ENCODE measurements around the gene SPOCK2. TPM values are rescaled to one million over a fixed set of nuclear protein-coding genes. Genes with fewer than 3 reads are reported as not detected.

SPOCK2 gene
- total RNA-seq, 1 donor: 0.36 TPM

DNA sequence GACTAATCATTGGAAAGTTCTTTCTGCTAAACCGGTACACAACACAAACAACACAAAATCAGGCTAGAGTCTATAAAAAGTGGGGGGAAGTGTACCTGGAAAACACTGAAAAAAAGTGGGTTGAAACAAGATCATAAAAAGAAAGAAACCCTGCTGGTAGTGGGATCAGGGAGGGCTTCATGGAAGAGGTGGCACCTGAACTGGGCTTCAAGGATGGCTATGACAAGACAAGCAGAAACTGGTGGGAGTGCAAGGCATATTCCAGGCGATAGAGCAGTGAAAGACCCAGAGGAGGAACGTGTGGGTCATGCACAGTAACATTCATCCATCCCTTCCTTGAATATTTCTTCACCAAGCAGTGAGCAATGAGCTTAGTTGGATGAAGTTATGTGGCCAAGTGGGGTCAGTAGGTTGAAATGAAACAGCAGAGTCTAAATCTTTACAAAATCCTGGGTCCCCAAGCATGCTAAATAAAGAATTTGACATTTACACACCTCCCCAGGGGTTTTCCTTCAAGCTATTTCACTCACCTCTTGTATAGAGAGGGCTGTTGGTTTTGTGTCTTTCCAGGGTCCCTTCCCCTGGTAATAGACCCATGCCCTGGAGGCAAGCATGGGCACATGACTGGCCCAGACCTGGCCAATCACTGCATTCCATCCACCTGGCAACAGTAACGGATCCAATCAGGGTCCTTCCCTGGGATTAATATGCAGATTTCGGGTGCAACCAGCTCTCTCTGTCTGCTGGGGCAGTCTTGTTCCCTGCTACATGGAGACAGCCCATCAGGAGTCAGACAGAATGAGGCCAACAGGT, 38.2 kb downstream of the SPOCK2 start:
- no peak overlapping the region for H3K4me3 ChIP-seq (ENCODE audit: insufficient read depth, low read length)
- no peak for DNase-seq (ENCODE audit: insufficient read length, low spot score, missing footprints)
- no peaks in the 10 kb centered on the region for H3K9me3 ChIP-seq (ENCODE audit: low read depth, low read length)
- H3K27ac ChIP-seq (ENCODE audit: low read depth, low read length): no peak overlapping the region
- TF ChIP-seq, protein P1, sequence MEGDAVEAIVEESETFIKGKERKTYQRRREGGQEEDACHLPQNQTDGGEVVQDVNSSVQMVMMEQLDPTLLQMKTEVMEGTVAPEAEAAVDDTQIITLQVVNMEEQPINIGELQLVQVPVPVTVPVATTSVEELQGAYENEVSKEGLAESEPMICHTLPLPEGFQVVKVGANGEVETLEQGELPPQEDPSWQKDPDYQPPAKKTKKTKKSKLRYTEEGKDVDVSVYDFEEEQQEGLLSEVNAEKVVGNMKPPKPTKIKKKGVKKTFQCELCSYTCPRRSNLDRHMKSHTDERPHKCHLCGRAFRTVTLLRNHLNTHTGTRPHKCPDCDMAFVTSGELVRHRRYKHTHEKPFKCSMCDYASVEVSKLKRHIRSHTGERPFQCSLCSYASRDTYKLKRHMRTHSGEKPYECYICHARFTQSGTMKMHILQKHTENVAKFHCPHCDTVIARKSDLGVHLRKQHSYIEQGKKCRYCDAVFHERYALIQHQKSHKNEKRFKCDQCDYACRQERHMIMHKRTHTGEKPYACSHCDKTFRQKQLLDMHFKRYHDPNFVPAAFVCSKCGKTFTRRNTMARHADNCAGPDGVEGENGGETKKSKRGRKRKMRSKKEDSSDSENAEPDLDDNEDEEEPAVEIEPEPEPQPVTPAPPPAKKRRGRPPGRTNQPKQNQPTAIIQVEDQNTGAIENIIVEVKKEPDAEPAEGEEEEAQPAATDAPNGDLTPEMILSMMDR (IDR thresholded peaks at IDR 0.05; ENCODE audit: extremely low read depth, low read depth, low read length): no peak
- H3K4me1 ChIP-seq (ENCODE audit: insufficient read depth, low read length): no peaks in the 10 kb centered on the region
- H3K4me2 ChIP-seq (ENCODE audit: insufficient read depth, low read length): no peak overlapping the region
- no peak overlapping the region for H2AFZ ChIP-seq (ENCODE audit: low read length)
- peaks cover 10% of the 10 kb centered on the region for H3K27me3 ChIP-seq (ENCODE audit: insufficient read depth, low read length)
- no peaks in the 10 kb centered on the region for H4K20me1 ChIP-seq (ENCODE audit: insufficient read depth, low read length)
- H3K36me3 ChIP-seq (ENCODE audit: insufficient read depth, low read length): no peaks in the 10 kb centered on the region
- no peaks in the 10 kb centered on the region for H3K79me2 ChIP-seq (ENCODE audit: insufficient read depth, low read length)

DNA sequence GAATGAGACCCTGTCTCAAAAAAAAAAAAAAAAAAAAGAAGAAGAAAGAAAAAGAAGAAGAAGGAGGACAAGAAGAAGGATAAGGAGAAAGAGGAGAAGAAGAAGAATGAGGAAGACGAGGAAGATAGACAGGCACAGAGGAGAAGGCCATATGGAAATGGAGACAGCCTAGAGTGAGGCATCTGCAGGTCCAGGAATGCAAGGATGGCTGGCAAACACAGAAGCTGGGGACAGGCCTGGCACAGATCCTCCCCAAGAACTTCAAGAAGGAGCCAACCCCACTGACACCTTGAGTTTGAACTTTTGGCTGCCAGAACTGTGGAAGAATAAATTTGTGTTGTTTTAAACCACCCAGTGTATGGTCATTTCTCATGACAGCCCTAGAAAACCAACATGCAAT, 38.9 kb downstream of the SPOCK2 start:
- Histone ChIP-seq H3K4me2 (ENCODE audit: insufficient read depth, low read length) (no peak overlapping the region), H2AFZ (ENCODE audit: low read length) (no peak overlapping the region), H3K27ac (ENCODE audit: low read depth, low read length) (no peak overlapping the region), H3K27me3 (ENCODE audit: insufficient read depth, low read length) (peaks cover 10% of the 10 kb centered on the region), H3K36me3 (ENCODE audit: insufficient read depth, low read length) (no peaks in the 10 kb centered on the region), H3K9me3 (ENCODE audit: low read depth, low read length) (no peaks in the 10 kb centered on the region), H4K20me1 (ENCODE audit: insufficient read depth, low read length) (no peaks in the 10 kb centered on the region), H3K79me2 (ENCODE audit: insufficient read depth, low read length) (no peaks in the 10 kb centered on the region), H3K4me1 (ENCODE audit: insufficient read depth, low read length) (no peaks in the 10 kb centered on the region), H3K4me3 (ENCODE audit: insufficient read depth, low read length) (no peak overlapping the region)
- TF ChIP-seq, protein P1 (IDR thresholded peaks at IDR 0.05; ENCODE audit: extremely low read depth, low read depth, low read length): no peak
- peak; percentile 18 for DNase-seq (ENCODE audit: insufficient read length, low spot score, missing footprints)

DNA sequence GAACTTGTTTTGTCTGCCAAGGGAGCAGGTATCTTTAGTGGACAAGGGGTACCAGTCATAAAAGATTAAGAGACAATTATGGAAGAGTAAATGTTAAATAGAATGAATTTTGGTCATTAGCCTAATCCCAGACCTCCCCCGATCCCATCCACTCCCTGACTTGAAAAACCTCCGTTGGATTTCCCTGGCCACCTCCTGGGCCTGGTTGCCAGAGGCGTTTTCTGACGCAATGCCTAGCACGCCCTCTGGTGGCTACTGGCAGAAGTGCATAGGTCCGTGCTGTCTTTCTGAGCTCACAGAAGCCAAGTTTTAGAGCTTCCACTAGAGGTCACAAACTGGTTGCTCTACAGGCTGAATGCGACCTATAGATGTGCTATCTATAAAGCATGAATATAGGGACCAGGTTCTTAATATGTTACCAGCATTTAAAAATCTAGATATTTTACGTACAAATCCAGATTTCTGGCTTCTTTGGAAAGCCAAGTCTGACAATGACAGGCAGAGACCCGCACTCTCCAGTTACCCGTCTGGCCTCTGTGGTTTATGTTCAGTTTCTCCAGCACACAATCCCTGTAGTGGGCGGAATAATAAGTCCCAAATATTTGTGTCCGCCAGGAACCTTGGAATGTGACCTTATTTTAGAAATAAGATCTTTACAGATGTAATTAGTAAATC, 39.8 kb downstream of the SPOCK2 start:
- TF ChIP-seq, protein P1 (IDR thresholded peaks at IDR 0.05; ENCODE audit: extremely low read depth, low read depth, low read length): peak; percentile 100
- Histone ChIP-seq H3K27me3 (ENCODE audit: insufficient read depth, low read length) (peaks cover 10% of the 10 kb centered on the region), H3K4me2 (ENCODE audit: insufficient read depth, low read length) (no peak overlapping the region), H3K79me2 (ENCODE audit: insufficient read depth, low read length) (no peaks in the 10 kb centered on the region), H3K36me3 (ENCODE audit: insufficient read depth, low read length) (no peaks in the 10 kb centered on the region), H2AFZ (ENCODE audit: low read length) (peak overlapping the region; percentile 8), H4K20me1 (ENCODE audit: insufficient read depth, low read length) (no peaks in the 10 kb centered on the region), H3K9me3 (ENCODE audit: low read depth, low read length) (no peaks in the 10 kb centered on the region), H3K27ac (ENCODE audit: low read depth, low read length) (no peak overlapping the region), H3K4me1 (ENCODE audit: insufficient read depth, low read length) (no peaks in the 10 kb centered on the region), H3K4me3 (ENCODE audit: insufficient read depth, low read length) (no peak overlapping the region)
- DNase-seq (ENCODE audit: insufficient read length, low spot score, missing footprints): peak; percentile 95

DNA sequence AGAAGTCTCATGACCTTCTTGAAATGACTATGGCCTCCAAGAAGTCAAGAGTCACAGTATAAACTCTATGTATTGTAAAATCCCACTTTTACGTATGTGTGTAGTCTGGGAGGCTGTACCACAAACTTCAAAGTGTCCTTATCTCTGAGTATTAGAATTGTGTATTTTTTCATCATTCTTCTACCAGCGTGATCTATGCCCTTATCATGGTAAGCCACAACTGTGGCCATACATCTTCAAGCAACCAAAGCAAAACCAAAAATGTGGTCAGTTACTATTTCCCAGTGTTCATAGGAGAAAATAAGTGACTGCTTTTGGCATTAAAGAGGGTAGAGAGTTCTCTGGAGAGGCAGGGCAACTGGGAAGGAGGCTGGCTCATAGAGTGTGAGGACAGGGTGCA, 42.8 kb downstream of the SPOCK2 start:
- TF ChIP-seq, protein P1 (IDR thresholded peaks at IDR 0.05; ENCODE audit: extremely low read depth, low read depth, low read length): no peak
- no peaks in the 10 kb centered on the region for H3K9me3 ChIP-seq (ENCODE audit: low read depth, low read length)
- H4K20me1 ChIP-seq (ENCODE audit: insufficient read depth, low read length): no peaks in the 10 kb centered on the region
- no peak for DNase-seq (ENCODE audit: insufficient read length, low spot score, missing footprints)
- no peak overlapping the region for H2AFZ ChIP-seq (ENCODE audit: low read length)
- peaks cover 5% of the 10 kb centered on the region for H3K27me3 ChIP-seq (ENCODE audit: insufficient read depth, low read length)
- no peaks in the 10 kb centered on the region for H3K79me2 ChIP-seq (ENCODE audit: insufficient read depth, low read length)
- no peak overlapping the region for H3K4me2 ChIP-seq (ENCODE audit: insufficient read depth, low read length)
- H3K36me3 ChIP-seq (ENCODE audit: insufficient read depth, low read length): no peaks in the 10 kb centered on the region
- H3K4me3 ChIP-seq (ENCODE audit: insufficient read depth, low read length): no peak overlapping the region
- peaks cover 2% of the 10 kb centered on the region for H3K4me1 ChIP-seq (ENCODE audit: insufficient read depth, low read length)
- H3K27ac ChIP-seq (ENCODE audit: low read depth, low read length): no peak overlapping the region

Measured in osteoblast (primary cell).